ENCODE results near the gene PLCG1.

Gene PLCG1

DNA sequence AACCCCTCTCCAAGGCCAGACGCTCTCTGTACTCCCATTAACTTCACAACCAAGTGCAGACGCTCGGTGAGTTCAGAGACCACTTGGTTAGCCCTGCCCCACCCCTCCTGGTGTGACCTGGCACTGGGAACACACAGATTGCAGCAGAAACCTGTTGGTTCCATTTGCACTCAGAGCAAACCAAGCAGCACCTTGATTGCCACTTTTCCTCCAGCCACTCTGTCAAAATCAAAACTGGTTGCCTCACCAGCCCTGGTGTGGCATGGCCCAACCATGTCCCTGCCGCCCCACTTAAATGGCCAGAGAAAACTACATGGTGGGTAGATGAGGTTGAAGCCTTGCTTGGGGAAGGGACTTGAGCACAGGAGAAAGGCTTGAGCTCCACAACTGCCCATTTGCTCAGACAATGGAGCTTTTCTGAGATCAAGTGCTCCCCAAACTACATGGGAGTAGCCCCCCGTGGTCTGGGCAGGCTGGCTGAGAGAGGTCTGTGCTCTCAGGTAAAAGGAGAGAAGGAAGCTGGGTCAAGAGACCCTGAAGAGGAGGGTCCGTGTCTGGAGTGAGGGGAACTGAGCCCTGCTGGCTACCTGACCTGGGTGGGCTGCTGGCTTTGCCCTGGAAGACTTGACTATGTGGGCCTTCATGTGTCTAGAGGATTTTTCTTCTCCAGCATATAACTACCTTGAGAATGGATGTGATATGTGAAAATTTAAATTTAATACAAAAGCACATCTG is 43.4 kb downstream of the PLCG1 start:
- no peak for DNase-seq (ENCODE audit: low read depth)

DNA sequence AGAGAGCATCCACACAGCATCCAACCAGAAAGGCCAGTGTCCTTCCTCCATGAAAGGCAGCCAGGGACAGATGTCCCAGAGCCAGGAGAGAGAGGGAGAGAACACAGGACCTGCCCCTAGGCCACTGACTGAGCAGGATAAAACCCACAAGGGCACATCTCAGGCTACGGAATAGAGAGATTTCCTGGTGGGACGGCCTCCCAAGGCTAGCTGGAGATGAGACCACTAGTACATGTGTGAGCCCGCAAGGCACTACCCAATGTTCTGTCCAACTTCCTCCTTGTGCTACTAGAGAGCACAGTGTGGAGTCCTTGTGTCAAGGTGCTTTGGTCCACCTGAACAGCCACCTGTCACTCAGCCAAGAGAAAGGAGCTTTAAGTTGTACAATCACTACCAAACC is 44.2 kb downstream of the PLCG1 start:
- DNase-seq (ENCODE audit: low read depth): no peak

GRCh38 chr20:41182296-41183212 is 45.2 kb downstream of the PLCG1 start:
- no peak for DNase-seq (ENCODE audit: low read depth)

GRCh38 chr20:41183391-41183790 is 46.0 kb downstream of the PLCG1 start:
- DNase-seq (ENCODE audit: low read depth): no peak

- no peak for DNase-seq (ENCODE audit: low read depth)
These were observed 46.5 kb downstream of the PLCG1 start for GRCh38 chr20:41183831-41184230.

- no peak for DNase-seq (ENCODE audit: low read depth)
These were observed 47.8 kb downstream of the PLCG1 start for GRCh38 chr20:41185013-41185757.

DNA sequence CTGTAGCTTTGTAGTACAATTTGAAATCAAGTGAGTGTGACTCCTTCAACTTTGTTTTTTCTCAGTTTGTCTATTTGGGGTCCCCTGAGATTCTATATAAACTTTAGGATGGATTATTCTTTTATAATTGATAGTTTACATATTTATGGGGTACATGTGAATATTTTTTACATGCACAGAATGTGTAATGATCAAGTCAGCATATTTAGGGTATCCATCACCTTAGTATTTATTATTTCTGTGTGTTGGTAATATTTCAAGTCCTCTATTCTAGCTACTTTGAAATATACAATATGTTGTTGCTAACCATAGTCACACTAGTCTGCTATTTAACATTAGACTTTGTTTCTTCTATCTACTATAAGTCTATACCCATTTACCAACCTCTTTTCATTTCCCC is 50.3 kb downstream of the PLCG1 start:
- no peak for DNase-seq (ENCODE audit: low read depth)

DNA sequence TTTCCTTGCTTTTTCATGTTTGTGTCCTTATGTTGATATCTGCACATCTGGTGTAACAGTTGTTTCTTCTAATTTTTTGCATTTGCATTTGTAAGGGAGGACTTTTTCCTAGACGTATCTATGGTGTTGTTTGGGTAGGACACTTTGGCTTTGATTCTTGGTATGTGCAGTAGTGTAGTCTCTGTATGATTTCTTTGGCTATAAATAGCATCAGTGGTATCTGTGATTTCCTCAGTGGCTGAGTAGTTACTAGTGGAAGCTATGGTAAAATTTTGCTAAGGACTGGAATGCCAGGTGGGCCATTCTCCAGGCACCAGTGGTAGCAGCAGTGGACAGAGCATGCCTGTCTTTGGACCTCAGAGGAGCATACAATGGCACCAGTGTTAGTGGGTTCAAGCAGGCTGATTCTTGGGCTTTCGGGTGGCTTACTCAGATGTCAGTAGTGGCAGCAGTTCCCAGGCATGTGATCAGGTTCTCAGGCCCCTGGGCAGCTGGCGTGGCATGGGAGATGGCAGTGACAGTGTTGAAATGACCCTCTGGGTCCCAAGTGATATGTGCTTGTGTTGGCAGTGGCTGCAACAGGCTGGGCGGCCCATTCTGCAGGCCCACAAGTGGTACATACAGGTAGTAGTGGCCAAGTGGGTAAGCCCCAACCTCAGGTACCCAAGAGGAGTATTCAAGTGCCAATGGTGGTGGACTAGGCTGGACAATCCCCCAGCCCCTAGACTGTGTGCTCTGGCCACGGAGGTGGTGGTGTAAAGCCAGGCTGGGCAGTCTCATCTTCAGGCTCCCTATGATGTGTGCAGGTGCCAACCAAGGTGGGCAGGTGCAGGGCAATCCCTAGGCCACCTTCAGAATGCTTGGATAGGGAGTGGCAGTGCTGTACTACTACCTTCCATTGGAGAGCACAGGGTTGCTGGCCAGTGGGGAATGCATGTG is 54.5 kb downstream of the PLCG1 start:
- no peak for DNase-seq (ENCODE audit: low read depth)

DNA sequence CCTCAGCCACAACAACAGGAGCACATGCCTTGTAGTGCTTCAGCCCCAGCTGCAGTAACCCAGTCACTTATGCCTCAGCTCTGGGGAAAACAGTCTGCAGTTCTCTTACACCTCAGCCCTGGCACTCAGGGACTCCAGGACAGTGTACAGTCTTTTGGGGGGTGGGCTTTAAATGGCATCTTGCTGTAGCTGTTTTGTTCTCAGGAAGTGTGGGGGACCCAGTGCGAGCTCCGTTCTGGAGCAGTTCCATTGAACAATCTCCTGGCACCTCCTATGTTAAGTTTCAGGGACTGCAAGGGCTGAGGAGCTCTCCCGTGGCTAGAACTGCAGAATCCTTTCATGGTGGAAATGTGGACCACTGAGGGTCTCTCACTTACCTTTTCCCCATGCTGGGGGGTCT is 55.2 kb downstream of the PLCG1 start:
- DNase-seq (ENCODE audit: low read depth): no peak

- no peak for DNase-seq (ENCODE audit: low read depth)
These were observed 59.4 kb downstream of the PLCG1 start for GRCh38 chr20:41196653-41197225.

DNA sequence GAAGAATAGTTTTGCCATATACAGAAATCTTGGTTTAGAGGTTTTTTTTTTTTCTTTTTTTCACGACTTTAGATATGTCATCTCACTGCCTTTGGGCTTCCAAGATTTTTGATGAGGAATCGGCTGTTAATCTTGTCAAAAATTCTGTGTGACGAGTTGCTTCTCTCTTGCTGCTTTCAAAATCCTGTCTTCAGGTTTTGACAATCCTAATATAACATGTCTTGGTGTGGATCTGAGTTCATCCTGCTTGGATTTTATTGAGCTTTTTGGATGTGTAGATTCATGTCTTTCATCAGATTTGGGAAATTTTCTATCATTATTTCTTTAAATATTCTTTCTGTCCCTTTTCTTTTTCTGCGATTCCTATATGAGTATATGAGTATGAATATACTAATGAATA is 61.1 kb downstream of the PLCG1 start:
- no peak for DNase-seq (ENCODE audit: low read depth)

DNA sequence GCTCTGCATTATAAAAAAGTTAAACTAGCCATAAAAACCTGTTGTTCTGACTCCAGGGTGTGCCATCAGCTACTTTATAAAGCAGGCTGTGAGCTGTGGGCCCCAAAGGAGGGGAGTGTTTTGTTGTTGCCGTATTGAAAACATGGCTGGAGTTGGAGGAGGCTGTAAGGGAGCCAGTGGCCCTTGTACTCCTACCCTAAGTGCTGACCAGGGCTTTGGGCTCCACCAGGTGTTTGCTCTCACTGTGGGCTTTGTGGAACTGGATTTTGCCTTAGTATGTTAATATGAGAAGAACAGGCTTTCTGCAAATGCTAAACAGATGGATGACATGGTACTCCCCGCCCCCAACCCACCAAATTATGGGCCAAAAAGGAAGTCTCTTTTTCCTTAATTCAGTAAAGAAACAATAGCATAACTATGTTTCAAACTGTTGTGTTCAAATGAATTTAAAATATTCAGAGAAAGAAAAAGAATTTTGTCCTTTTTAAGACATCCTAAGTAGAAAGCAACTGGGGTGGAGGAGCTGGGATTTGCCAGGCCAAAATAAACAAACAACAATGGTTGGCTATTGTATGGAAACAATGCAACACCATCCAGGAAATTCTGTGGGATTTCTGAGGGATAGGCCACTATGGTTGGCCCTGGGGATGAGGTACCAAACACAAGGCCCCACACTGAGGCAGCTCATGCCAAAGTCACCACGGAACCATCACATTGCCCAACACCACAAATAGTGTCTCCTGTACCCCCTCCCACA is 63.3 kb downstream of the PLCG1 start:
- no peak for DNase-seq (ENCODE audit: low read depth)

DNA sequence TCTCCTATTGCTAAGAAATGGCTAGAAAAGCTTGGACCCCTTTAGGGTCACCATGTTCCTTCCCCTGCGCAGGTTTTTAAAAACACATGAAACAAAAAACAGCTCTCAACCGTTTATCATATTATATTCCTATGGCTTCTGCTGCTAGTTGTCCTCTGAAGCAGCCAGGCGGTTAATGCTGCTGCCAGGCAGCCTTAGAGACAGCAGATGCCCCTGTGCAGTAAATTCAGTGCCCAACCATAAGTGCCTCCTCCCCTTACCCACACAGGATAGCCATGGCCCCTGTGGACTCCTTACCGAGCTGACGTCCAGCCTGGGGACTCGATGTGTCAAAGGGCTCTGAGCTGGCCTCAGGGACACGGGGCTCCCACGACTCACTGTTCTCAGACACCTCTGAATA is 64.4 kb downstream of the PLCG1 start:
- no peak for DNase-seq (ENCODE audit: low read depth)

- no peak for DNase-seq (ENCODE audit: low read depth)
These were observed 65.1 kb downstream of the PLCG1 start for GRCh38 chr20:41202426-41202825.

DNA sequence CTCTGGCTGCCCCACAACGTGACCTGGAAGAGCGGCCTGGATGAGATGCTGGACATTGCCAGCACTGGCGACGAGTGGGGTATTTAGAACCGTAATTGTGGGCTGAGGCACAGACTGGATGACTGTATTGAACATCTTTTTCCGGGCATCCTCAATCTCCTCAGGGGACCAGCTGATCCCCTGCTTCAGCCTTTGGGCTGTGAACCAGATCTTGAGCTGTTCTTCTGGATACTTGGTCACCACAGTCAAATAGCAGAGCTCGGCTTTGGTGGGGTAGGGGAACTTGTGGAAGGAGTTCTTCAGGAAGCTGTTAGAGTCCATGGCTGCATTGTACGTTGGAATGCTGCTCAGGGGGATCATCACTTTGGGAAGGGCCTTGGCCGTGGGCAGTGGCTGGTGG is 66.3 kb downstream of the PLCG1 start:
- DNase-seq (ENCODE audit: low read depth): no peak

DNA sequence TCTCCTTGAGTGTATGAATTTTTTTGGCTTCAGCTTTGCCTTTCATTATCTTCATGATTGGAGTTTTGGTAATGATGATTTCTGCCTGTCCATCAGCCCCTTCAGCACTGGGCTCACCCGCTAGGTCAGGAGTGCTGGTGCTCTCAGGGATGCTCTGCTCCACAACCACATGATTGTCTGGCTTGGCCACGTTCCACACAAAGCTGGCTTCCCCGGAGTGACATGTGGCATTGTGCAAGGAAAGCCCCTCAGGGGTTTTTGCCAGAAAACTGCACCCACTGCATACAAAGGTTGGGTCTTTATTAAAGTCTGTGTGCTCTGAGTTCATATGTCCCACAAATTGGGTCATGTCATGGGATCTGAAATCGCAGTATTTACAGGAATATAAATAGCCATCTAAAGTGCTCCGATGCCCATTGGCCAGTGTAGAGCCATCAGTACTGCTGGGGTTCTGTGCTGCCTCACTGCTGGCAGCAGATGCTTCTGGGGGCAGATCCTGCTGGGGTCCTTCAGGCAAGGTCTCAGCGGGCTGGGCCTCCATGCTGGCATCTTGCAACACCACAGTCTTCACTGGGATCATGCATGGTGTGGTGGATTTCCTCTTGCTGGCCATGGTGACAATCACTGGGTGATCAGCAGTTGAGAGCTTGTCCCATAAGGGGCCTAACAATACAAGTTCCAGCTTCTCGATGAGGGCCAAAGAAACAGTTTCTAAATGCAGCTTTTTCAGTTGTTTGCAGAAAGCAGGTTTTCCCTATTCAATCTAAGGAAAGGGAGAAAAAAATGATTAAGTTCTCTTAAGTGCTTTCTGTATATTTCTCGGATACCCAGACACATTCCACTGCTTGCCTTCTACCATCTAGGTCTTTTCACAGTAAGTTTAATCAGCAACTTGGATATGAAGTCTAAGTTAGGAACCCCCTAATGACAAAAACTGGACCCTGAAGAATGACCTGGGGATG is 67.2 kb downstream of the PLCG1 start:
- no peak for DNase-seq (ENCODE audit: low read depth)

DNA sequence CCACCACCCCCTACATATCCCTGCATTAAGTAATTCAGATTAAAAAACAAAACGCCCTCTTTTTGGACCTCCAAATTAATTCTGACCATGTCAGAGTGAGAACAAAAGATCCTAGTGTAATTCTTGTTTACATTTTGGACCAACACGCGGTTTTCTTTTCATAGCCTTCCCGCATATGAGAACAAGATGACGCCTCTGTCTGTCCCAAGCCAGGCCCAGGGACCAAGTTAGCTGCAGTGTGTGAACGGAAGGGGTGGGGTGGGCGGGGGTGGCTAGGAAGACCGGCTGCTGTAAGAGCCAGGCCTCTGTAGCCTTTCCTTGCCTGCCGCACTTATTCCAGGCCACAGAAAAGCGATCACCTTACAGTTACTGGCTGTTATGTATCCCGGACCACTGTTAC is 68.0 kb downstream of the PLCG1 start:
- no peak for DNase-seq (ENCODE audit: low read depth)

DNA sequence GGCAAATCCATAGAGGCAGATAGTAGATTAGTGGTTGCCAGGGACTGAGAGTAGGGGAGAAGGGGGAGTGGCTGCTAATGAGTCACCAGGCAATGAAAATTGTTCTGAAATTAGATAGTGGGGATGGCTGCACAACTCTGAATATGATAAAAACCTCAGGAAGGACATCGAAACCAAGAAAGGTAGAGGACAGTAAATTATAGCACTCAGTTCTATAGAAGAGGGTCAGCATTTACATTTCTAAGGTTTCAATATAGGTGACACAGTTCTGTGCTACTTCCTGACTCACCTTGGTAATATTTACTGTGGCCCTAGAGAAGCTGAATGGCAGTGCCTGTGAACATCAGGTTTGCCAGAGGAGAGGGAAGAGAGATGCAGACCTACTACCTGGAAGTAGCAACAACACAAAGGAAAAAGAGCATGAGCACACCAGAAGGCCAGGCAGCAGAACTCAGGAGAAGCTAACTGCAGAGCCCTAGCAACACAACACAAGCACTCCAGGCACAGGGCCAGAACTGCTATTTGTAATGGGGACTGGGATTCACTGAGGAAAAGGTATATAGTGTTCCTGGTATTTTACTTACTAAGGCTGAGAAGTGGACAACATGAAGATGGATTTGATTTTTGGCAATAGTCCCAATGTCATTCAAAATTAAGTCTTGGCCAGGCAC is 75.9 kb downstream of the PLCG1 start:
- no peak for DNase-seq (ENCODE audit: low read depth)

- DNase-seq (ENCODE audit: low read depth): no peak
These were observed 76.9 kb downstream of the PLCG1 start for GRCh38 chr20:41214202-41214601.
